ENCODE data around the gene IL3RA.

IL3RA gene

DNA sequence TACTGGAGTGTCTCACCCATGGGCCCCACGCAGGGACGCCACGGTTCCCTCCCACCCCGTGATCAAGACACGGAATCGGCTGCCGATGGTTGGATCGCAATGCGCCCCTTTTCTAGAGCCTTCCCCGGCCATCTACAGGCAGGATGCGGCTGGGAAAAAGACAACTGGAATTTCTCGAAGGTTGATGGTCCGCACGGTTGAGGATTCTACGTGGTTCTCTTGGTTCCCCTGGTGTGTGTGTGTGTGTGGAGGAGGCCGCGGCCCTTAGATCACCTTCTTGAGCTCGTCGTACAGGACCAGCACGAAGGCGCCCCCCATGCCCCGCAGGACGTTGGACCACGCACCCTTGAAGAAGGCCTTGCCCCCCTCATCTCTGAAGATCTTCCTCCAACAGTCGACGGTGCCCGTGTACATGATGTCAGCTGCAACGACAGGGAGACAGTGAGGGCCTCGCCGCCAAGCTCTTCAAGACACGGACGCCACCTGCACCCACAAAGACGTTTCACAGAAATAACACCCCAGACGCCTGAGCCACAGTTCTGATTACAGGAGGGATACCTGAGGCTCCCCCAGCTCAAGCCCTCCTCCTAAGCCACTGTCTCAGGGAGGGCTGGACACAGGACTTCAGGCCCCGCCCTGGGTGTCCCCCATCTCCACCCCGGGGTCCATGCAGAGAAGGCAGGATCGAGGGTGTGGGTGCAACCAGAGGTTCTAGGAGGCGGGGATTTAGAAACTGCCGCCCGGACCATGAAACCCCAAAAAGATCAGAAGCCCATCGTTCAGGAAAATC, 49.9 kb downstream of the IL3RA start:
- H3K9me3 ChIP-seq (ENCODE audit: severe bottlenecking): no peaks in the 10 kb centered on the region
- no peaks in the 10 kb centered on the region for H3K27me3 ChIP-seq (ENCODE audit: insufficient read depth, poor library complexity, severe bottlenecking)
- H3K36me3 ChIP-seq (ENCODE audit: low read depth): peaks cover 80% of the 10 kb centered on the region
- ATAC-seq (ENCODE audit: low read depth) (no peak), DNase-seq (ENCODE audit: low spot score) (peak; percentile 66)
- H3K4me1 ChIP-seq (ENCODE audit: insufficient read depth, poor library complexity, severe bottlenecking): no peaks in the 10 kb centered on the region
- no peak overlapping the region for H3K27ac ChIP-seq (ENCODE audit: poor library complexity, severe bottlenecking)
- no peak overlapping the region for H3K4me3 ChIP-seq (ENCODE audit: severe bottlenecking)
- TF ChIP-seq, protein P1, sequence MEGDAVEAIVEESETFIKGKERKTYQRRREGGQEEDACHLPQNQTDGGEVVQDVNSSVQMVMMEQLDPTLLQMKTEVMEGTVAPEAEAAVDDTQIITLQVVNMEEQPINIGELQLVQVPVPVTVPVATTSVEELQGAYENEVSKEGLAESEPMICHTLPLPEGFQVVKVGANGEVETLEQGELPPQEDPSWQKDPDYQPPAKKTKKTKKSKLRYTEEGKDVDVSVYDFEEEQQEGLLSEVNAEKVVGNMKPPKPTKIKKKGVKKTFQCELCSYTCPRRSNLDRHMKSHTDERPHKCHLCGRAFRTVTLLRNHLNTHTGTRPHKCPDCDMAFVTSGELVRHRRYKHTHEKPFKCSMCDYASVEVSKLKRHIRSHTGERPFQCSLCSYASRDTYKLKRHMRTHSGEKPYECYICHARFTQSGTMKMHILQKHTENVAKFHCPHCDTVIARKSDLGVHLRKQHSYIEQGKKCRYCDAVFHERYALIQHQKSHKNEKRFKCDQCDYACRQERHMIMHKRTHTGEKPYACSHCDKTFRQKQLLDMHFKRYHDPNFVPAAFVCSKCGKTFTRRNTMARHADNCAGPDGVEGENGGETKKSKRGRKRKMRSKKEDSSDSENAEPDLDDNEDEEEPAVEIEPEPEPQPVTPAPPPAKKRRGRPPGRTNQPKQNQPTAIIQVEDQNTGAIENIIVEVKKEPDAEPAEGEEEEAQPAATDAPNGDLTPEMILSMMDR (IDR thresholded peaks at IDR 0.05; ENCODE audit: poor library complexity, severe bottlenecking): no peak

GRCh38 chrX:1387141-1387776, 50.7 kb downstream of the IL3RA start:
- ATAC-seq (ENCODE audit: low read depth) (no peak), DNase-seq (ENCODE audit: low spot score) (peak; percentile 80)
- Histone ChIP-seq H3K36me3 (ENCODE audit: low read depth) (peaks cover 83% of the 10 kb centered on the region), H3K27me3 (ENCODE audit: insufficient read depth, poor library complexity, severe bottlenecking) (no peaks in the 10 kb centered on the region), H3K9me3 (ENCODE audit: severe bottlenecking) (no peaks in the 10 kb centered on the region), H3K27ac (ENCODE audit: poor library complexity, severe bottlenecking) (no peak overlapping the region), H3K4me3 (ENCODE audit: severe bottlenecking) (no peak overlapping the region), H3K4me1 (ENCODE audit: insufficient read depth, poor library complexity, severe bottlenecking) (no peaks in the 10 kb centered on the region)
- TF ChIP-seq, protein P1 (IDR thresholded peaks at IDR 0.05; ENCODE audit: poor library complexity, severe bottlenecking): no peak

GRCh38 chrX:1388651-1389050, 52.1 kb downstream of the IL3RA start:
- Histone ChIP-seq H3K27ac (ENCODE audit: poor library complexity, severe bottlenecking) (no peak overlapping the region), H3K4me1 (ENCODE audit: insufficient read depth, poor library complexity, severe bottlenecking) (no peaks in the 10 kb centered on the region), H3K36me3 (ENCODE audit: low read depth) (peaks cover 82% of the 10 kb centered on the region), H3K9me3 (ENCODE audit: severe bottlenecking) (no peaks in the 10 kb centered on the region), H3K27me3 (ENCODE audit: insufficient read depth, poor library complexity, severe bottlenecking) (no peaks in the 10 kb centered on the region), H3K4me3 (ENCODE audit: severe bottlenecking) (no peak overlapping the region)
- DNase-seq (ENCODE audit: low spot score): peak; percentile 37
- ATAC-seq (ENCODE audit: low read depth): no peak
- TF ChIP-seq, protein P1 (IDR thresholded peaks at IDR 0.05; ENCODE audit: poor library complexity, severe bottlenecking): no peak

GRCh38 chrX:1389181-1389992, 52.8 kb downstream of the IL3RA start:
- ATAC-seq (ENCODE audit: low read depth) (no peak), DNase-seq (ENCODE audit: low spot score) (peak; percentile 73)
- H3K4me1 ChIP-seq (ENCODE audit: insufficient read depth, poor library complexity, severe bottlenecking): no peaks in the 10 kb centered on the region
- H3K27me3 ChIP-seq (ENCODE audit: insufficient read depth, poor library complexity, severe bottlenecking): no peaks in the 10 kb centered on the region
- H3K9me3 ChIP-seq (ENCODE audit: severe bottlenecking): no peaks in the 10 kb centered on the region
- H3K4me3 ChIP-seq (ENCODE audit: severe bottlenecking): no peak overlapping the region
- no peak overlapping the region for H3K27ac ChIP-seq (ENCODE audit: poor library complexity, severe bottlenecking)
- H3K36me3 ChIP-seq (ENCODE audit: low read depth): peaks cover 75% of the 10 kb centered on the region
- TF ChIP-seq, protein P1 (IDR thresholded peaks at IDR 0.05; ENCODE audit: poor library complexity, severe bottlenecking): no peak

Data from RWPE2 (cell line).